Nephron (organoid): ENCODE results near the gene PTPRD.
"Not testable (repeated sequence)": the region's sequence is repeated elsewhere in the genome, so short reads cannot be mapped to it uniquely, and the experiment has no call there.

Source experiments
- H3K27ac Mint-ChIP-seq, 3 experiments: 2 replicates each; pipeline ENCODE4 v1.8.0; 2020; ENCODE audit warnings: mixed read lengths in 3 of 3, mild to moderate bottlenecking in 2 of 3, moderate library complexity in 1 of 3
- H3K27me3 Mint-ChIP-seq: 2 replicates; pipeline ENCODE4 v1.8.0; 2021; ENCODE audit warnings: low read depth, mild to moderate bottlenecking, moderate library complexity, mixed read lengths
- H3K36me3 Mint-ChIP-seq: 2 replicates; pipeline ENCODE4 v1.8.0; 2020; ENCODE audit warnings: low read depth, mixed read lengths
- H3K4me1 Mint-ChIP-seq: 2 replicates; pipeline ENCODE4 v1.8.0; 2020; ENCODE audit warnings: mixed read lengths
- H3K4me3 Mint-ChIP-seq, 3 experiments: 2 replicates each; pipeline ENCODE4 v1.8.0; 2020; ENCODE audit warnings: mild to moderate bottlenecking in 3 of 3, mixed read lengths in 3 of 3, moderate library complexity in 2 of 3
- H3K9me3 Mint-ChIP-seq: 2 replicates; pipeline ENCODE4 v1.8.0; 2020; ENCODE audit warnings: mixed read lengths
- TF ChIP-seq, protein P1 (sequence below), 3 experiments: fragments of 200-600 bp; sonication (generic); IDR thresholded peaks; one replicate each; pipeline ENCODE4 v1.5.0; 2021; ENCODE audit warnings: antibody characterized with exemption in 3 of 3; ENCODE audit not compliant: unreplicated experiment in 3 of 3

The PTPRD gene

DNA sequence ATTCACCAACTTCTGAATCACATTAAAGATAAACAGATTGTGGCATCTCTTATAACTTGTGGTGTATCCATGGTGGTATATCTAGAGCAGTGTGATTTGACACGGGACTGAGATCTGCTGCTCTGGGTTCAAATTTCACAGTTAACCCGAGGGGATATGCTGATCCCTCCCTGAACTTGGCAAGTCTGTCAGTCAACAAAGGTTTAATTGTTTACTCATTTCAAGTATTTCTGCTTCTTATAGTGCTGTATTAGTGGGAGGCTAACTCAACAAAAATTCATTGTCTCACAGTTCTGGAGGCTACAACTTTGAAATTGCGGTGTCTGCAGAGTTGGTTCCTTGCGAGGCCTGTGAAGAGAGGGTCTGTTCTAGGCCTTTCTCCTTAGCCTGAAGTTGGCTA, 1175.2 kb downstream of the PTPRD start:
- H3K4me1 Mint-ChIP-seq, result no peaks in the 10 kb centered on the region
- no peaks in the 10 kb centered on the region for H3K36me3 Mint-ChIP-seq
- H3K27me3 Mint-ChIP-seq, result no peaks in the 10 kb centered on the region
- H3K27ac Mint-ChIP-seq, result no peak overlapping the region
- TF ChIP-seq, protein P1, sequence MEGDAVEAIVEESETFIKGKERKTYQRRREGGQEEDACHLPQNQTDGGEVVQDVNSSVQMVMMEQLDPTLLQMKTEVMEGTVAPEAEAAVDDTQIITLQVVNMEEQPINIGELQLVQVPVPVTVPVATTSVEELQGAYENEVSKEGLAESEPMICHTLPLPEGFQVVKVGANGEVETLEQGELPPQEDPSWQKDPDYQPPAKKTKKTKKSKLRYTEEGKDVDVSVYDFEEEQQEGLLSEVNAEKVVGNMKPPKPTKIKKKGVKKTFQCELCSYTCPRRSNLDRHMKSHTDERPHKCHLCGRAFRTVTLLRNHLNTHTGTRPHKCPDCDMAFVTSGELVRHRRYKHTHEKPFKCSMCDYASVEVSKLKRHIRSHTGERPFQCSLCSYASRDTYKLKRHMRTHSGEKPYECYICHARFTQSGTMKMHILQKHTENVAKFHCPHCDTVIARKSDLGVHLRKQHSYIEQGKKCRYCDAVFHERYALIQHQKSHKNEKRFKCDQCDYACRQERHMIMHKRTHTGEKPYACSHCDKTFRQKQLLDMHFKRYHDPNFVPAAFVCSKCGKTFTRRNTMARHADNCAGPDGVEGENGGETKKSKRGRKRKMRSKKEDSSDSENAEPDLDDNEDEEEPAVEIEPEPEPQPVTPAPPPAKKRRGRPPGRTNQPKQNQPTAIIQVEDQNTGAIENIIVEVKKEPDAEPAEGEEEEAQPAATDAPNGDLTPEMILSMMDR (IDR thresholded peaks at IDR 0.05; ENCODE audit: unreplicated experiment in 3 of 3), result no peak
- no peak overlapping the region for H3K4me3 Mint-ChIP-seq
- no peaks in the 10 kb centered on the region for H3K9me3 Mint-ChIP-seq

DNA sequence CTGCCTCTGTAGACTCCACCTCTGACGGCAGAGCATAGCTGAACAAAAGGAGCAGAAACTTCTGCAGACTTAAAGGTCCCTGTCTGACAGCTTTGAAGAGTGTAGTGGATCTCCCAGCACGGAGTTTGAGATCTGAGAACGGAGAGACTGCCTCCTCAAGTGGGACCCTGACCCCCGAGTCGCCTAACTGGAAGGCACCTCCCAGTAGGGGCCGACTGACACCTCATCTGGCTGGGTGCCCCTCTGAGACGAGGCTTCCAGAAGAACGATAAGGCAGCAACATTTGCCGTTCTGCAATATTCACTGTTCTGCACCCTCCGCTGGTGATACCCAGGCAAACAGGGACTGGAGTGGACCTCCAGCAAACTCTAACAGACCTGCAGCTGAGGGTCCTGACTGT, 1186.3 kb downstream of the PTPRD start:
- not testable (repeated sequence) for H3K27ac Mint-ChIP-seq, H3K4me3 Mint-ChIP-seq, H3K9me3 Mint-ChIP-seq, H3K4me1 Mint-ChIP-seq, H3K27me3 Mint-ChIP-seq, H3K36me3 Mint-ChIP-seq

DNA sequence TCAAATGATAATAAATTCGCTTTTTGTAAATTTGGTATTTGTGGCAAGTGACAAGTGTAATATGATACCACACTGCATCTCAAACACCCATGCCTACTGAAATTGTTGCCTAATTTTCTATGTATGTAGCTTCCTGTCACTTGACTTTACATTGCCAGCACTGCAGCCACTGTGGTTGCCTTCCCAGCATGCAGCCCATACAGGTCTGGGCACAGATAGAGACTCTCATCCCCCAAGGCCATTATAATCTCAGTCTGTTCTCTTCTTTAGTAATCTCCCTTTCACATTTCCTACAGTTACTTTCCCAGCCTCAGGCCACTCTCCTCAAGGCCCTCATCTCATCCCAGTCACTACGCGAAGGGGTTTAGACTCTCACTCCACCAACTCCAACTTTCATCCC, 1200.6 kb downstream of the PTPRD start:
- no peak overlapping the region for H3K4me3 Mint-ChIP-seq
- no peaks in the 10 kb centered on the region for H3K9me3 Mint-ChIP-seq
- H3K36me3 Mint-ChIP-seq, result no peaks in the 10 kb centered on the region
- no peak overlapping the region for H3K27ac Mint-ChIP-seq
- TF ChIP-seq, protein P1 (IDR thresholded peaks at IDR 0.05; ENCODE audit: unreplicated experiment in 3 of 3), result no peak
- no peaks in the 10 kb centered on the region for H3K4me1 Mint-ChIP-seq
- no peaks in the 10 kb centered on the region for H3K27me3 Mint-ChIP-seq

DNA sequence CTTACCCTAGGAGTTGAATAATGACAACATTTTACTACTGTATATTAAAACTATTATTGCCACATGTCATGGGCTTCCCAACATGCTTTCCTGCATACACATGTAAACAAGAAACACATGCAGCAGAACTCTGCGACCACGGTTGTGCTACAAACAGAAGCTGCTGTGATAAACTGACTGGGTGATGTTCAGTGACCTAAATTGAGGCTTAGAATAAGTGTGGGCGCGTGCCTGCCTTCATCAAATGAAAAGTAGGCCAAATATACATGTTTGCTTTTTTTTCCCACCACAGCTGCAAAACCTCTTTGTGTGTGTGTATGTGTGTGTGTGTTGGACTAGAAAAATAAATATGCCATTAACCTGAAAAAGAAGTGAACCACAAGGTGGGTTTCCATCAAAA, 1202.1 kb downstream of the PTPRD start:
- Mint-ChIP-seq H3K27me3 (no peaks in the 10 kb centered on the region), H3K9me3 (no peaks in the 10 kb centered on the region), H3K36me3 (no peaks in the 10 kb centered on the region), H3K4me3 (no peak overlapping the region), H3K4me1 (no peaks in the 10 kb centered on the region), H3K27ac (peak overlapping the region in 1 of 3 experiments; percentile 23)
- TF ChIP-seq, protein P1 (IDR thresholded peaks at IDR 0.05; ENCODE audit: unreplicated experiment in 3 of 3), result no peak

DNA sequence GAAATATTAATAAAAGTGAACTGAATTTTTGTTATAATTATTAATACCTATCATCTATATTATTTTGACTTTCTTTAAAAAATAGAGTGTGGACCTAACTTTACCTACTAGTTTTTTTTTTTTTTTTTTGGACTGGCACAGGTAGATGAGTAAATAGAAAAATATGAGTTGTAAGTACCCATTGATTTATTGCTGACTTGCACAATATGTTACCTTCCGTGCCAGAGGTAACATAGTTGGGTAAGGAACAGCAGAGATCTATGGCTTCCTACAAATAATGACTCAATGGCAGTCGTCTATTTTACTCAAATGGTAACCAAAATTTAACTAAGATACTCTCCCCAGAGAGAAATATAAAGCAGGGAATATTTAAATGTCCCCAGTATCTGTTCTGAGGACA, 1212.8 kb downstream of the PTPRD start:
- Mint-ChIP-seq H3K4me1 (no peaks in the 10 kb centered on the region), H3K27me3 (no peaks in the 10 kb centered on the region), H3K36me3 (no peaks in the 10 kb centered on the region), H3K27ac (no peak overlapping the region), H3K9me3 (no peaks in the 10 kb centered on the region), H3K4me3 (no peak overlapping the region)
- TF ChIP-seq, protein P1 (IDR thresholded peaks at IDR 0.05; ENCODE audit: unreplicated experiment in 3 of 3), result no peak

DNA sequence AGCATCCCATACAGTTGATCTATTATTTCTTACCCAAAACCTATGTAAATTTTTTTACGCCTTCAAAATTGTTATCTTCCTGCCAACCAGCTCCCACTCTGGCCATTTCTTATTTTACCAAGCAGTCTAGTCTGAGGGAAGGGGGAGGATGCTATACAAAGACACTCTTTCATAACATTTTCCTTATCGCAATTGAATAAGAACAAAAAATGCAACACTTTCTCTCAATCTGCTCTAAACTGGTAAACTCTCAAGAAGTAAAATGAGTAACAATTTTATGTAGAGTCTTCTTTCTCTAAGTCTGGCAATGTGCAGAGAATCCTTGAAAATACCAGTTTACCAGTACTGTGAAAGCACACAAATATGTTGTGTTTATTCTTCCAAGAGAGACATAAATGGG, 1216.3 kb downstream of the PTPRD start:
- no peak overlapping the region for H3K4me3 Mint-ChIP-seq
- no peaks in the 10 kb centered on the region for H3K36me3 Mint-ChIP-seq
- H3K27ac Mint-ChIP-seq, result no peak overlapping the region
- H3K4me1 Mint-ChIP-seq, result no peaks in the 10 kb centered on the region
- no peaks in the 10 kb centered on the region for H3K9me3 Mint-ChIP-seq
- TF ChIP-seq, protein P1 (IDR thresholded peaks at IDR 0.05; ENCODE audit: unreplicated experiment in 3 of 3), result no peak
- H3K27me3 Mint-ChIP-seq, result no peaks in the 10 kb centered on the region
